Measurements from ENCODE around the gene TLDC2.
"Not testable (repeated sequence)": the region's sequence is repeated elsewhere in the genome, so short reads cannot be mapped to it uniquely, and the experiment has no call there.

Gene TLDC2

DNA sequence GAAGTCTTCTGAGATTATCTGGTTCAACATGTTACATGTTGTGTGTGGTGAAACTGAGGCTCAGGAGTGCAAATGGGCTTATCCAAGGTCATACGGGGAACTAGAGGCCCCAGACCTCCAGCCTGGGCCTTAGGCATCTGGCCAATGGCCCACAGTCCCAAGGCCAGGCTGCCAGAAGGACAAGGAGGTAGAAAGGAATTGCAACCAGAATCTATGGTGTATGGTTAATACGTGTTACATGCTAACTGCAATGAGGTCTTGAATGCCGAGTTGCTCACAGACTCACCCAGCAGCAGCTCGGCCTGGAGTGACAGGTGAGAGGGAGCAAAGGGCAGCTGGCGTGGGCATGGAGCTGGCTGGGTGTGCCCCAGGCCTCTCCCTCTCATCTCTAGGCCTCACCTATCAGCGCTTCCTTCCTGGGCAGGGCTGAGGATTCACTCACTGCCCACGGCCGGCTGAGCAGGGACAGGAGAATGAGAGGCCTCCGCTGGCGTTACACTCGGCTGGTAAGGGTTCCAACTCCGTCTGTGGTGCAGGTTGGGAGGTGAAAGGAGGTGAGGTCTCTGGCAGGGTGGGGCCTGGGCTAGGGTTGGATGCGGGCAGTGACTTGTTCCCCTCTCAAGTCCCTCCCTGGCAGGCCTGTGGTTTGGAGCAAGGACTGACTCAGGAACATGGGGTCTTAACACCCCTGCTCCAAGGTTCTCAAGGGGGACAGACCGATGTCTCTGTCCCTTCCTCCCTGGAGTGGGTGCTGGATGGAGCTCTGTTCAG is at the start of gene TLDC2:
Gene TLDC2 (plus strand): TSS at position 437 of the 771 bp plus-strand sequence. CDS start 37 bp downstream, at position 474.
- no peak for DNase-seq

DNA sequence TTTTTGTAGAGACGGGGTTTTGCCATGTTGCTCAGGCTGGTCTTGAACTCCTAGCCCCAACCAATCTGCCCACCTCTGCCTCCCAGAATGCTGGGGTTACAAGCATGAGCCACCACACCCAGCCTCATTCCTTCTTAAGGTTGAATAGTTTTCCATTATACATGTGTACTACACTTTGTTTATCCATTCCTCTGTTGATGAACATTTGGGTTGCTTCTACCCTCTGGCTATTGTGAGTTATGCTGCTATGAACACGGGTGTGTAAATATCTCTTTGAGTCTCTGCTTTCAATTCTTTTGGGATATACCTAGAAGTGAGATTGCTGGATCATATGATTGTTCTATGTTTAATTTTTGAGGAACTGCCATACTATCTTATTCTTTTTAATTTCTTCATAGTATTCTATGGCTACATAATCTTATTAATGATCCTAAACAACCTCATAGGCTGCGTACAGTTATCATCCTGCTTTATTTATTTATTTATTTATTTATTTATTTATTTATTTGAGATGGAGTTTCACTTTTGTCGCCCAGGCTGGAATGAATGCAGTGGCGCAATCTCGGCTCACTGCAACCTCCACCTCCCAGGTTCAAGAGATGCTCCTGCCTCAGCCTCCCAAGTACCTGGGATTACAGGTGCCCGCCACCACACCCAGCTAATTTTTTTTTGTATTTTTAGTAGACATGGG is 49.2 kb upstream of the TLDC2 start:
- no peak for DNase-seq

DNA sequence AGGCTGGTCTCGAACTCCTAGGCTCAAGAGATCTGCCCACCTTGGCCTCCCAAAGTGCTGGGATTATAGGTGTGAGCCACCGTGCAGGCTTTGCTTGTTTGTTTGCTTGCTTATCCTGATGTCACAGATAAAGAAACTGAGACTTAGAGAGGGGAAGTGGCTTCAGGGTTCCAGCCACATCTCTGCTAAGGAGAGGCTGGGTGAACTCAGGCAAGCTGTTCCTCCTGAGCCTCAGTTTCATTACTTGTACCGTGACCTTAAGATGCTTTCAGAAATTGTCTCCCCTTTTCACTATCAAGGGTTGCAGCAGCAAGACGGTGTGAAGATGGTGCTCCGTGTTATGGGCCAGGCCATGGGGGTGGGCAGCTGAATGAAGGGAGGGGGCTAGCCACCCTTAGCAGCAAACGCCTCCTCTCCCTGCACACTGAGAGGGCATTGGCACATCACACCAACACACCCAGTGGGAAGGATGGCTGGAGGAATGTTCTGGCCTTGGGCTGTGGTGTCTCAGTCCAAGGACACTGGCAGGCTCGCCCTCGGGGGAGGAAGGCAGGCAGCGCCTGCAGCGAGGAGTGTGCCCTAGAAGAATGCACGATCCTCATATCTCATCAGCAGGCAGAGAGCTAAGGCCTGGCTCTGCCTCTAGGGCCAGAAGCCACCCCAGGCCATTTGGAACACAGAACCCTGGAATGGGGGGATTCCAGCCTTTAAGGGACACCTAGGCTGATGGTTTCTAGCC is 48.2 kb upstream of the TLDC2 start:
- DNase-seq = no peak

DNA sequence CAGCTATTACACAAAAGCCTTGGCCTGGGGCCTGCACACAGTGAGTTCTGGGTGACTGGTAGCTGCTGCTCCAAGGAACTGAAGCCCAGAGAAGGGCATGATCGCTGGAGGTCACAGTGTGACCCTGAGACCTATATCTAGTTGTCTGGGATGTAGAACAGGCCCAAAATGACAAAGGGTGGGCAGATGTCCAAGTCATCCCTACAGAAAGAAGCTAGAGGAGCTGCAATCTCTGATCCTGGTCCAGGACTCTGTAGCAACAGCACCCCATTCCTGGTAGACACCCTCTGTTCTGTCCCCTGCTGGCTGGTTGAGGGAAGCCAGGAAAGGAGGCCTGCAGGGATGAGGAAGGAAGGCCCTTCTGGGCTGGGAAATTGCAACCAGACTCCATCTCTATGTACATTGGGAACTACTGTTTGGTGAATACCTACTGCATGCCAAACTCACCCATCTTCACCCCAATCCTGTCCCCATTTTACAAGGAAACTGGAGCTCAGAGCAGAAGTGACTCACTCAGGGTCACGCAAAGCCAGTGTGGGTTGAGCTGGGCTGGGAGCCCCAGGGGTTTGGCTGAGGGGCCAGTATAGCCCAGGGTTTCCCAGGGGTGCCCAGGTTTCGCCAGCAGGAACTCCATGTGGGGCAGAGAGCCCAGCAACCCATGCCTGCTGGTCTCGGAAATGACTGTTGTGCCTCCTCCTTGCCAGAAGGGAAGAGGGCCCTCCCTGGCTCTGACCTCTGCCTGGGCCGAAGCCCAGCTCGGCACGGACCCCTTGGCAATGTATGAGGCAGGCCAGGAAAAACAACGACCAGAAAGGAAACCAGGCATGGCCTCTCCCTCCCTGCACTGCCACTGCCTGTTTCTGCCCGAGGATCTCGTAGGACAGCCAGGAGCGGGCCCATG is 44.9 kb upstream of the TLDC2 start:
- no peak for DNase-seq

DNA sequence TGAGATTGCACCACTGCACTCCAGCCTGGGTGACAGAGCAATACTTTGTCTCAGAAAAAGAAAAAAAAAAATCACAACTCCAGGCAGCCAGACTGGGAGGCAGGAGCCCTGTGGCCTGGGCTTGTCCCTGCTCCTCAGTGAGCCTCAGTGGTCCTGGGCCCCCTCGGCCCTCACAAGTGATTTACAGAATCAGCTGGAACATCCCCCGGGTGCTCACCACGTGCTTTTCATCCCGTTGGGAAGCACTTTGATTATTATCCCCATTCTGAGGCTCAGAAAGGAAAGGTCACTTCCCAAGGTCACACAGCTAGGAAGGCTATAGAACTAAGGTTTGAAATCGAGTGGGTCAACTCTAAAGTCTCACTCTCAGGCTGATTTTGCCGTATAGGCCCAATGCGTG is 43.1 kb upstream of the TLDC2 start:
- DNase-seq = no peak

DNA sequence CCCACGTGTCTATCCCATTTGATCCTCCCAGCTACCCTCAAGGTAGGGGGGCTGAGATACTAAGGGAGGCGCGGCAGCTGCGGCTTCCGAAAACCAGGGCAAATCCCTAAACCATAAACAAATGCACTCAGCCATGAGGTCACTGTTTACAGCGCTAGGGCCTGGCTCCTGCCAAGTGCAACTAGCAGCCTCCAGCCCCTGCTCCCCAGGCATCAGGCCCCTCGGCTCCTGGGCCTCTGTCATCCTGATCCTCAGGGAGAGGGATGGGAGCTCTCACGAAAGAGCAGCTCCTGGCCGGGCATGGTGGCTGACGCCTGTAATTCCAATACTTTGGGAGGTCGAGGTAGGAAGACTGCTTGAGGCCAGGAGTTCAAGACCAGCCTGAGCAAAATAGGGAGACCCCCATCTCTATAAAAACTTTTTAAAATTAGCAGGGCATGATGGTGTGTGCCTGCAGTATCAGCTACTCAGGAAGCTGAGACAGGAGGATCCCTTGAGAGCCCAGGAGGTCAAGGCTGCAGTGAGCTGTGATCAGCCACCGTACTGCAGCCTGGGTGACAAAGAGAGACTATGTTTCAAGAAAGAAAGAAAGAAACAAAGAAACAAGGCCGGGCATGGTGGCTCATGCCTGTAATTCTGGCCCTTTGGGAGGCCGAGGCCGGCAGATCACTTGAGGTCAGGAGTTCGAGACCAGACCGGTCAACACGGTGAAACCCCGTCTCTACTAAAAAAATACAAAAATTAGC is 42.5 kb upstream of the TLDC2 start:
- DNase-seq = no peak

DNA sequence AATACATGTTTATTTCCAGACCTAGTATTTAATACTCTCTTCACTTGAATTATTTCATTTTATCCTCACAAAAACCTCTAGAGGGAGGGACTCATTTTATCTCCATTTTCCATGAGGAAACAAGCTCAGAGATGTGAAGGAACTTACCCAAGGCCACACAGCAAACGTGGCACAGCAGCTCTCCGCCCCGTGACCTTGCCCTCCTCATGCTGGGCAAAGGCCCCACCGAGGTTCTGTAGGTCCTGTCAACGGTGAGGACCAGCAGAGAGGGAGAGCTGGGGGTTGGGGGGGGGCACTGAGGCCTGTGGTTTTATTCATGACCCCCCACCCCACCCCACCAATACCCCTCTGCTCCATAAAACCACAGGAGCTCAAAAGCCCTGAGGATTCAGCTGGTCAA is 40.9 kb upstream of the TLDC2 start:
- no peak for DNase-seq

DNA sequence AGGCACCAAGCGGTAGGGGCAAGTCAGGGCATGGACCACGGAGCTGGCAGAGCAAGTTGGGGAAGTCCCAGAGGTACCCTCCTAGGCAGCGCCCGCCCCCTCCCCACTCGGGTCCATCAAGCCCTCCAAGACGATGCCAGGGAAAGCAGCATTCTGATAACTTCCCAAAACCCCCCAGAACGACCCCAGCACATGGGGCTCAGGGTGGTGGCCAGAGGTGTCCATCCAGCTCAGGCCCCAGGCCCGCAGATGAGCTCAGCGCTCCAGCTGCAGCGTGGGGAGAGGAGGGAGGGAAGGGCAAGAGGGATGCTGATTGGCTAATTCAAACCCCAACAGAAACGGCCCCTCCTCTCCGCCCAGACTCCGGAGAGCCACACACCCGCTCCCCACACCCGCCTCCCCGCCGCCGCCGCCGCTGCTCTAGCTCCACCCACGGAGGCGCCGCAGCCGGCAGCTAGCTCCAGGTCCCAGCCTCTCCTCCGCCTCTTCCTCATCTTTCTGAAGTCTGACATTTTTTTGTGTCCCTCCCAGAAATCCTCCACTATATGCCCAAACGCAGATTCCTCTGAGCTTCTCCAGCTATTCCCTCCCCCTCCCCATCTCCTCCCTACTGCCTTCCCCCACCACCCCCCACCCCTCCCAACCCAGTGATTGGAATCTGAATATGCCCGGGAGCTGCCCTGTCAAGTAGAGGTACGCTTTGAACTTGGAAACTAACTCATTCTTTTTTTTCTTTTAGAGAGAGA is 40.3 kb upstream of the TLDC2 start:
- peak; percentile 90 for DNase-seq

DNA sequence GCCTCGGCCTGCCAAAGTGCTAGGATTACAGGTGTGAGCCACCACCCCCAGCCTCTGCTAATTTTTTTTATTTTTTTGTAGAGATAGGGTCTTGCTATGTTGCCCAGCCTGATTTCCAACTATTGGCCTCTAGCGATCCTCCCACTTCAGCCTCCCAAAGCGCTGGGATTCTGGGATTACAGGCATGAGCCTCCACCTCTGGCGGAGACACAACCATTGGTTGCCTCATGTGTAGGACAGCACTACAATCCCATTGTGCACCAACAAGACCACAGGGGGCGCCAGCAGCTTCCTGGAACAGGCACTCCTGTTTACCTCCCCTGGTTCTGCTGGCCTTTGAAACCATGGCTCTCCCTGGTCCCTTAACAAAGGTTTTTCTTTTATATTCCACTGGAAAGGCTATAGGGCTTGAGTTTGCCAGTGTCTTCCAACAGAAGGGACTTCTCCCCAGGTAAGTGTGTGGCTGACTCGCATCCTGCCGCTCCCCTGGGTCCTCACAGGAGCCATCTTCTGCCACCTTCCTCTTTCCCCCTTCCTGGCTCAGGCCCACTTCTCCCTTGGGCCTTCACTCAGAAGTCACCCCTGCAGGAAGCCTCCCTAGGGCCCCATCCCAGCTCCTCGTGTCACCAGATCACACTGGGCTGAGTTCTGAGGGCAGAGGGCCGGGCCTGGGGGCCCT is 39.2 kb upstream of the TLDC2 start:
- peak; percentile 46 for DNase-seq

DNA sequence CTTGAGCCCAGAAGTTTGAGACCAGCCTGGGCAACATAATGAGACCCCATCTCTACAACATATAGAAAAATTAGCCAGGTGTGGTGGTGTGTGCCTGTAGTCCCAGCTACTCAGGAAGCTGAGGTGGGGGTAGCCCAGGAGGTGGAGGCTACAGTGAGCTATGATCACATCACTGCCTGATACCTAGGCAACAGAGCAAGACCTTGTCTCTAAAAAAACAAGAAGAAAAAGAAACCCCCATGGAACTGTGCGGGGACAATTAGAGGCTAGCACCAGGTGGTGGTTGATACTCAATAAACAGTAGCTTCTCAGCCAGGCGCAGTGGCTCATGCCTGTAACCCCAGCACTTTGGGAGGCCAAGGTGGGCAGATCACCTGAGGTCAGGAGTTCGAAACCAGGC is 37.6 kb upstream of the TLDC2 start:
- DNase-seq = peak; percentile 66

DNA sequence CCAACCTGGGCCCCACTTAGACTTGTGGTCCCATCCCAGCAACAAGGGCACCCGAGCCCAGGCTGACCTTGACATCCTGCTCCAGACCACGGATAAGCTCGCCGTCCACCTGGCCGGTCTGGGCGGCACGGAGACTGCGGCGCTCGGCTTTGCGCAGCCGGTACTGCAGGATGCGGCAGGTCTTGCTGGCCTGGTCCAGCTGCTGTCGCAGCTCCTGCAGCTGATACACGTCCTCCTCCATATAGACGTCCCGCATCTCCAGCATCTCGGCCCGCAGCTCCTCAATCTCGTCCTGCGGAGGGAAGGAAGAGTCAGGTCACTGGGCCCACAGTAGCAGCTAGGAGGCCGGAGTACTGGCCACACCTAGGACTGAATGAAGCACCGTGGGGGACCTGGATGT is 36.8 kb upstream of the TLDC2 start:
- DNase-seq = no peak

DNA sequence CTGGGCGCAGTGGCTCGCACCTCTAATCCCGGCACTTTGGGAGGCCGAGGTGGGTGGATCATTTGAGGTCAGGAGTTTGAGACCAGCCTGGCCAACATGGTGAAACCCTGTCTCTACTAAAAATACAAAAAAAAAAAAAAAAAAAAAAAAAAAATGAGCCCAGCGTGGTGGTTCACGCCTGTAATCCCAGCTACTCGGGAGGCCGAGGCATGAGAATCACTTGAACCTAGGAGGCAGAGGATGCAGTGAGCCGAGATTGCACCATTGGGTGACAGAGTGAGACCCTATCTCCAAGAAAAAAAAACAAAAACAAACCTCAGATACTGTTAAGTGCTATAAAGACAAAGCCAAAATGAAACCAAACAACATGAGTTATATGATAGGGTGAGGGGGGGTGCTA is 34.9 kb upstream of the TLDC2 start:
- not testable (repeated sequence) for DNase-seq

DNA sequence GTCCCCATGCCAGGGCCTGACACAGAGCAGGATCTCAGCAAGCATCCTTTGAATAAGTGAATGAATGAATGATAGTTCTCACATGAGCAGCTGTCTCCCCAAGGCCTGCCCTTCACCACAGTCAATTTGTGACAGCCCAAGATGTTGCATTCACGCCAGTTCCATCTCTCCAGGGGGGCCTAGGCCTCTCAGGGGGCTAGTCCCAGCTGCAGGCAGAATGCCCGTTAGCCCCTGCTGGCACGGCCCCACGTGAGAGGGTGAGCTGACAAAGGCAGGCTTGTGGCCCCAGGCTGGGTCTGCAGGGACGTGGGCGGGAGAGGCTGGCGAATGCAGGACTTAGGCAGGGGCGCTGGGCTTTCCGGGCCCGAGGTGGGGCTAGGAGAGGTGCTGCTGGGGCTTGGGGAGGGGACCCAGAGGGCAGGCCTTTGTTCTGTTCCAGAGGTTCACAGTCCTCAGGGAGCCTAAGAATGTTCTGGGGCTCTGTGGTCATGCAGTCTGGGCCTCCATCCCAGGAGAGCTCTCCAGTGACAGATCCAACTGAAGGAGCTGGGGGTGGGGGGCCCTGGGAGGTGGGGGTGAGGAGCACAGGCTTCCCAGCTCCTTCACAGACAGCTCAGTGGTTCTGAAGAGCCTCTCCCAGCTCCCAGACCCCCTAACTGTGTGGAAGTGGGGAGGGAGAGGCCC is 30.5 kb upstream of the TLDC2 start:
- DNase-seq = no peak

DNA sequence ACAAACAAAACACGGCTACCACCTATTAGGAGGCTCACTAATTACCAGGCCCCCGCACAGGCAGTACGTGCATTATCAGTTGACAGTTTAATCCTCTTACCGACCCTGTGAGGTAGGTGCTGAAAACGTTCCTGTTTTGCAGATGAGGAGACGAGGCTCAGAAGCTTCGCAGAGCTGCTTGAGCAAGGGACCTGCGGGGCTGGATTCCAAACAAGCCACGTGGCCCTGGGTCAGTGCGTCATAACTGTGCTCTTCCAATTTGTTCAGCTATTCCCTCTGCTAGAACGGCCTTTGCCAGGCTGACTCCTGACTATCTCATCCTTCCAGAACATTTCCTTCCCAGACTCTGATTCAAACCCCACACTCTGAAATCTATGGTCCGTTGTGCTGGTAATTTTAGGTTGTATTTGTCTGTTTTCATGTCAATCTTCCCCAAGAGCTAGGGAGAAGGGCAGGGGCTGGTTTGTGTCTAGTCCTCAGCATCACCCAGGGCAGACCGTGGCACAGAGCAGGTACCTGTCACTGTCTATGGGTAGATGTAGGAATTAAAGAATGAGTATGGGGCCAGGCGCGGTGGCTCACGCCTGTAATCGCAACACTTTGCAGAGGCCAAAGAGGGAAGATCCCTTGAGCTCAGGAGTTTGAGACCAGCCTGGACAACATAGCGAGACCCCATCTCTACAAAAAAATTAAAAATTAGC is 28.8 kb upstream of the TLDC2 start:
- no peak for DNase-seq

DNA sequence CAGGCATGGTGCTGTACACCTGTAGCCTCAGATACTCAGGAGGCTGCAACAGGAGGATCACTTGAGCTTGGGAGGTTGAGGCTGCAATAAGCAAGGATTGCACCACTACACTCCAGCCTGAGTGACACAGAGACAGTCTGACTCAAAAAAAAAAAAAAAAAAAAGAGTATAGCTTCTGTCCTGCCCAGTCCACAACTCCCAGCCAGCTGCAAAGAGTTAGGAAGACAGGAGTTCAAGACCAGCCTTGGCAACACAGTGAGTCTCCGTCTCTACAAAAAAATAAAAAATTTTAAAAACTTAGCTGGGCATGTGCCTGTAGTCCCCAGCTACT is 28.3 kb upstream of the TLDC2 start:
- DNase-seq = no peak

DNA sequence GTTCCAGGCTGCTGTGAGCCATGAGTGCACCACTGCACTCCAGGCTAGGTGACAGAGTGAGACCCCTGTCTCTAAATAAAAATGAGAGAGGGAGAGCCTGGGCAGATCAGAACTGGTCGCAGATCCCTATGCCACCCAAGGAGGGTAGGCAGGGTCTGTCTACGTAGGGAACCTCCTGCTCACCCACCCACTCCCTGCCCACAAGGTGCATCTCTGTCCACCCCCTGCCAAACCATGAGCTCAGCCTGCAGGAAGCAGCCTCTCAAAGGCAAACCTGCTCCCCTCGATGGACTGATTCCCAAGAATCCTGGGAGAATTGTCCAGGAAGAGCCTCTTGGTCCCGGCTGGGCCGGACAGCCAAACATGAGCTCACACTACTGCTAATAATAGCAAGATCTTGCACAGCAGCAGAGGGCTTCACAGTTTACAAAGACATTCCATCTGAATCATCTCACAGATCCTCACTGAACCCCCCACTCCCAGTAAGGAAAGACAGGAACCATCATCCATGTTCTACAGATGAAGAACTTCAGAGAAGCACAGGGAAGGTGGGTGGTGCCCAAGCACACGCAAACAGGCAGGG is 27.8 kb upstream of the TLDC2 start:
- DNase-seq = no peak

DNA sequence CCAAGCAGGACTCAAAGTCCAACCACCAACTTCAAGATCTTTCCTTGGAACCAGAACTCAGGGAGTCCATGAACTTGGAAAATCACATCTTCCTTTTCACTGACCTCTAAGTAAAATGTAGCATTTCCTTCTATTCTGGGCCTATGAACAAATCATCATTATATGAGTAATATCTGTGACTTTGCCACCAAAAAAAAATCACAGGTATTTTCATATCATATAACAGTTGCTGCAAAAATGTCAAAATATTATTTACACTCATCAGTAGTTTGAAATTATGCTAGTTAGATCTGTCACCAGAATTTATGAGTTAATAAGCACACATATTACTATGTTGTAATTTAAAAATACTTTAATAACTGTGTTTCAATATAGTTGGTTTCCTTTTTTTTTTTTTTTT is 27.3 kb upstream of the TLDC2 start:
- DNase-seq = no peak

DNA sequence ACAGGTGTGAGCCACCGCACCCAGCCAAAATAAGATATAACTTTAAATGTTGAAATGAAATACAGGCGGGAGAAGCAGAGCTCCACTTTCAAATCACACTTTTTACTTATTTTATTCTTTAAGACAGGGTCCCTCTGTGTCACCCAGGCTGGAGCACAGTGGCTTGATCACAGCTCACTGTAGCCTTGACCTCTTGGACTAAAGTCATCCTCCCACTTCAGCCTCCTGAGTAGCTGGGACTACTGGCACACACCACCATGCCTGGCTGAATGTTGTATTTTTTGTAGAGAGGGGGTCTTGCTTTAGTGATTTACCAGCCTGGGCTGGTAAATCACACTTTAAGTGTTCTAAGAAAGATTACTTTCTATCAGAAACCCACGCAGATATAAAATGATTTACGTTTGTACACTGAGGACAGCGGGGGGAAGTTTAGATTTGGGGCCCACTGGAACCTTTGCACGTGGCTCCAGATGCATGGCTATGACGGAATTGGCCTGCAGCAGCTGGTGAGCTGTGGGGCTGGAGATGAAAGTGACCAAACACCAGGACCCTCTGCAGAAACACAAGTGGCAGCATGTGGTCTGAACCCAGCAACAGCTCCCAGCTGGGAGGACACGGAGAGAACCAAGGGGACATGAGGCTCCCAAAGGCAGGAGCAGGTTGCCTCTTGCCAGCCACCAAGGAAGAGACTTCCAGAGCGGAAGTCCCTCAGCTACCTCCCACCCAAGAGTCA is 26.4 kb upstream of the TLDC2 start:
- no peak for DNase-seq

Measured in CD4-positive, alpha-beta T cell treated with Interleukin-15 for 1 hour (primary cell).